H9 (cell line): ENCODE data around the gene SGCD. TPM values are rescaled to one million over a fixed set of nuclear protein-coding genes. Genes with fewer than 3 reads are reported as not detected.

ENCODE experiments used
- DNase-seq: peaks from one replicate; pipeline ENCODE4 v3.0.0-alpha.2; 2017
- H2AFZ ChIP-seq: one replicate; pipeline ENCODE4 v1.6.1; 2013; ENCODE audit warnings: mild to moderate bottlenecking, low read length, control low read depth, moderate library complexity
- H2AK5ac ChIP-seq: 2 replicates; pipeline ENCODE4 v1.6.1; 2013; ENCODE audit warnings: low read length, control low read depth, mixed read lengths; ENCODE audit not compliant: insufficient read length
- H2BK120ac ChIP-seq: one replicate; pipeline ENCODE4 v1.6.1; 2013; ENCODE audit warnings: low read depth, mild to moderate bottlenecking, low read length, control low read depth, inconsistent platforms; ENCODE audit not compliant: poor library complexity, severe bottlenecking
- H2BK12ac ChIP-seq: 2 replicates; pipeline ENCODE4 v1.6.1; 2013; ENCODE audit warnings: low read length, control low read depth, mixed read lengths, low read depth; ENCODE audit not compliant: insufficient read length
- H2BK15ac ChIP-seq: 2 replicates; pipeline ENCODE4 v1.6.1; 2013; ENCODE audit warnings: low read depth, low read length, control low read depth
- H2BK20ac ChIP-seq: one replicate; pipeline ENCODE4 v1.6.1; 2013; ENCODE audit warnings: low read depth, mild to moderate bottlenecking, low read length, control low read depth, inconsistent platforms; ENCODE audit not compliant: poor library complexity, severe bottlenecking
- H2BK5ac ChIP-seq: 2 replicates; pipeline ENCODE4 v1.6.1; 2013; ENCODE audit warnings: low read length, control low read depth, mixed read lengths; ENCODE audit not compliant: insufficient read length
- H3K14ac ChIP-seq: 2 replicates; pipeline ENCODE4 v1.6.1; 2013; ENCODE audit warnings: low read length, control low read depth; ENCODE audit not compliant: insufficient read depth
- H3K18ac ChIP-seq: 2 replicates; pipeline ENCODE4 v1.6.1; 2013; ENCODE audit warnings: low read depth, mild to moderate bottlenecking, mixed read lengths, low read length, control low read depth; ENCODE audit not compliant: insufficient read length
- H3K23ac ChIP-seq: 2 replicates; pipeline ENCODE4 v1.6.1; 2013; ENCODE audit warnings: low read length, control low read depth, mixed read lengths, low read depth; ENCODE audit not compliant: insufficient read length
- H3K23me2 ChIP-seq: 2 replicates; pipeline ENCODE4 v1.6.1; 2013; ENCODE audit warnings: low read depth, mild to moderate bottlenecking, mixed read lengths, low read length, control low read depth; ENCODE audit not compliant: insufficient read length, poor library complexity, severe bottlenecking
- H3K27ac ChIP-seq: 2 replicates; pipeline ENCODE4 v1.5.1; 2013; ENCODE audit warnings: low read length, control low read depth, mixed read lengths, low read depth; ENCODE audit not compliant: insufficient read length
- H3K27me3 ChIP-seq: 2 replicates; pipeline ENCODE4 v1.6.1; 2013; ENCODE audit warnings: low read length, control low read depth, inconsistent platforms; ENCODE audit not compliant: insufficient read depth
- H3K4ac ChIP-seq: 2 replicates; pipeline ENCODE4 v1.6.1; 2013; ENCODE audit warnings: low read depth, mild to moderate bottlenecking, control low read depth, inconsistent platforms, low read length, moderate library complexity
- H3K4me1 ChIP-seq: 2 replicates; pipeline ENCODE4 v1.6.1; 2013; ENCODE audit warnings: low read length, control low read depth, inconsistent platforms; ENCODE audit not compliant: insufficient read depth
- H3K4me2 ChIP-seq: 2 replicates; pipeline ENCODE4 v1.6.1; 2013; ENCODE audit warnings: low read length, control low read depth, mixed read lengths; ENCODE audit not compliant: insufficient read length, insufficient read depth
- H3K56ac ChIP-seq: 2 replicates; pipeline ENCODE4 v1.6.1; 2013; ENCODE audit warnings: low read depth, mild to moderate bottlenecking, mixed read lengths, low read length, control low read depth; ENCODE audit not compliant: insufficient read length
- H3K79me1 ChIP-seq: 2 replicates; pipeline ENCODE4 v1.6.1; 2013; ENCODE audit warnings: low read depth, mild to moderate bottlenecking, moderate library complexity, low read length, control low read depth, inconsistent platforms; ENCODE audit not compliant: insufficient read depth, poor library complexity, severe bottlenecking
- H3K79me2 ChIP-seq: 2 replicates; pipeline ENCODE4 v1.6.1; 2013; ENCODE audit warnings: low read length, control low read depth, inconsistent platforms; ENCODE audit not compliant: insufficient read depth
- H3K9ac ChIP-seq: 2 replicates; pipeline ENCODE4 v1.6.1; 2013; ENCODE audit warnings: low read length, control low read depth, mixed read lengths; ENCODE audit not compliant: insufficient read length; ENCODE audit errors: extremely low read depth
- H3K9me3 ChIP-seq: one replicate; pipeline ENCODE4 v1.6.1; 2013; ENCODE audit warnings: low read depth, low read length, inconsistent platforms; ENCODE audit not compliant: control insufficient read depth
- H3T11ph ChIP-seq: one replicate; pipeline ENCODE4 v1.6.1; 2013; ENCODE audit warnings: mild to moderate bottlenecking, low read length, control low read depth, inconsistent platforms
- H4K20me1 ChIP-seq: one replicate; pipeline ENCODE4 v1.6.1; 2013; ENCODE audit not compliant: control insufficient read depth, insufficient read length, insufficient read depth
- H4K5ac ChIP-seq: 2 replicates; pipeline ENCODE4 v1.6.1; 2013; ENCODE audit warnings: low read depth, mild to moderate bottlenecking, mixed read lengths, low read length, control low read depth; ENCODE audit not compliant: insufficient read length
- H4K8ac ChIP-seq: replicated peaks from 2 replicates; pipeline ENCODE4 v1.6.1; 2013; ENCODE audit warnings: low read length, control low read depth, mixed read lengths, low read depth; ENCODE audit not compliant: insufficient read length
- H4K91ac ChIP-seq: 2 replicates; pipeline ENCODE4 v1.6.1; 2013; ENCODE audit warnings: low read depth, mild to moderate bottlenecking, moderate library complexity, mixed read lengths, low read length, control low read depth; ENCODE audit not compliant: insufficient read length
- H3K27ac Mint-ChIP-seq, 3 experiments: 2 replicates in 2 of 3; 3 replicates in 1 of 3; pipeline ENCODE4 v1.8.0; 2020 to 2021; ENCODE audit warnings: mixed read lengths in 3 of 3, mild to moderate bottlenecking in 1 of 3, moderate library complexity in 1 of 3
- H3K27me3 Mint-ChIP-seq: 2 replicates; pipeline ENCODE4 v1.8.0; 2021; ENCODE audit warnings: low read depth, mild to moderate bottlenecking, moderate library complexity, mixed read lengths
- H3K36me3 Mint-ChIP-seq, 3 experiments: 2 replicates in 2 of 3; 3 replicates in 1 of 3; pipeline ENCODE4 v1.8.0; 2020 to 2021; ENCODE audit warnings: low read depth in 3 of 3, mixed read lengths in 3 of 3; ENCODE audit not compliant: insufficient read depth in 1 of 3
- H3K4me1 Mint-ChIP-seq, 2 experiments: 2 replicates each; pipeline ENCODE4 v1.8.0; 2020; ENCODE audit warnings: mixed read lengths in 2 of 2
- H3K4me3 Mint-ChIP-seq, 2 experiments: 2 replicates in 1 of 2; 3 replicates in 1 of 2; pipeline ENCODE4 v1.8.0; 2020 to 2021; ENCODE audit warnings: mild to moderate bottlenecking in 2 of 2, mixed read lengths in 2 of 2, moderate library complexity in 1 of 2
- H3K9me3 Mint-ChIP-seq, 2 experiments: 2 replicates in 1 of 2; 3 replicates in 1 of 2; pipeline ENCODE4 v1.8.0; 2020; ENCODE audit warnings: mild to moderate bottlenecking in 2 of 2, mixed read lengths in 2 of 2, moderate library complexity in 1 of 2
- CTCF ChIP-seq: fragments of 200-600 bp; sonication (generic); conservative IDR thresholded peaks from 3 replicates; pipeline ENCODE4 v1.8.0; 2021; ENCODE audit warnings: antibody characterized with exemption, mild to moderate bottlenecking
- WGBS: extraction: QIAGEN DNeasy Blood & Tissue Kit; methylation state at CpG from one replicate; pipeline ENCODE4 v1.1.7; 2013; ENCODE audit warnings: missing lambda C conversion rate, low lambda C conversion rate, mixed read lengths; ENCODE audit not compliant: insufficient read length; ENCODE audit errors: extremely low coverage; 5-methylcytosine and 5-hydroxymethylcytosine counted together
- total RNA-seq: library from RNA; stranded (reverse); gene quantifications from 2 replicates; pipeline ENCODE4 v1.2.1, GENCODE V29; 2021

SGCD gene
- total RNA-seq, 1 experiment from 2014 or later: 0.11 TPM

- DNase-seq: no peak
Measured at GRCh38 chr5:156655732-156656131, 328.8 kb downstream of the SGCD start.

More at GRCh38 chr5:156655732-156656131, 328.8 kb downstream of the SGCD start:
- Histone ChIP-seq H4K20me1 (no peaks in the 10 kb centered on the region), H2BK20ac (no peak overlapping the region), H3K27ac (peak overlapping the region; percentile 50), H3K56ac (no peak overlapping the region), H3K14ac (no peak overlapping the region), H3K4ac (no peak overlapping the region), H2BK120ac (no peak overlapping the region), H2AK5ac (no peak overlapping the region), H3K9me3 (no peaks in the 10 kb centered on the region), H3K9ac (no peak overlapping the region), H3K4me1 (no peaks in the 10 kb centered on the region; the same call in 1 of the 2 replicates), H3T11ph (no peak overlapping the region), H3K18ac (no peak overlapping the region), H4K8ac (no peak overlapping the region), H4K5ac (no peak overlapping the region), H2BK15ac (no peak overlapping the region), H3K27me3 (no peaks in the 10 kb centered on the region), H2BK5ac (no peak overlapping the region), H3K79me1 (no peaks in the 10 kb centered on the region), H3K23me2 (no peaks in the 10 kb centered on the region), H3K4me2 (no peak overlapping the region), H2AFZ (no peak overlapping the region), H2BK12ac (no peak overlapping the region), H3K23ac (no peak overlapping the region), H4K91ac (no peak overlapping the region), H3K79me2 (no peaks in the 10 kb centered on the region)
- H3K27ac Mint-ChIP-seq: peak overlapping the region; percentile 7 to 92 (median 86); a peak in 4 of 7 replicates
- peaks cover 0 to 4% (median 0%) of the 10 kb centered on the region in 3 experiments; a peak in 3 of 7 replicates for H3K36me3 Mint-ChIP-seq
- H3K4me3 Mint-ChIP-seq: no peak overlapping the region
- H3K9me3 Mint-ChIP-seq: no peaks in the 10 kb centered on the region; a peak in 1 of 5 replicates
- no peak for TF ChIP-seq CTCF
- H3K4me1 Mint-ChIP-seq: peaks cover 14 to 34% of the 10 kb centered on the region in 2 experiments
- no CpG with 5 or more reads among the region's 4 CpGs for WGBS
- H3K27me3 Mint-ChIP-seq: no peaks in the 10 kb centered on the region
